Testis (tissue), 2 donors: ENCODE results near the gene PHF23.
A peak's percentile ranks its signal among the peaks of the same experiment; 100 is the strongest.

Experiments used
- CTCF ChIP-seq, 3 experiments: fragments of 450-650 bp in 2 of 3; fragments of 200-600 bp in 1 of 3; sonication (generic) in 1 of 3; IDR thresholded peaks; one replicate each; pipeline ENCODE4 v1.5.1; 2016 to 2019; ENCODE audit warnings: antibody characterized with exemption in 3 of 3, mild to moderate bottlenecking in 2 of 3, moderate library complexity in 1 of 3
- POLR2A ChIP-seq: fragments of 450-650 bp; IDR thresholded peaks from one replicate; pipeline ENCODE4 v1.6.1; 2017; ENCODE audit warnings: antibody characterized with exemption, mild to moderate bottlenecking, moderate library complexity

GRCh38 chr17:7242717-7243452, 3.6 kb upstream of the PHF23 start:
- TF ChIP-seq CTCF (IDR thresholded peaks at IDR 0.05) (peak in 1 of 3 experiments; percentile 4), POLR2A (peak; percentile 43)
